ENCODE data around the gene XPOT. TPM values are rescaled to one million over a fixed set of nuclear protein-coding genes. Genes with fewer than 3 reads are reported as not detected.

The XPOT gene
- total RNA-seq, 1 donor from 2014 or later, result 109 TPM

DNA sequence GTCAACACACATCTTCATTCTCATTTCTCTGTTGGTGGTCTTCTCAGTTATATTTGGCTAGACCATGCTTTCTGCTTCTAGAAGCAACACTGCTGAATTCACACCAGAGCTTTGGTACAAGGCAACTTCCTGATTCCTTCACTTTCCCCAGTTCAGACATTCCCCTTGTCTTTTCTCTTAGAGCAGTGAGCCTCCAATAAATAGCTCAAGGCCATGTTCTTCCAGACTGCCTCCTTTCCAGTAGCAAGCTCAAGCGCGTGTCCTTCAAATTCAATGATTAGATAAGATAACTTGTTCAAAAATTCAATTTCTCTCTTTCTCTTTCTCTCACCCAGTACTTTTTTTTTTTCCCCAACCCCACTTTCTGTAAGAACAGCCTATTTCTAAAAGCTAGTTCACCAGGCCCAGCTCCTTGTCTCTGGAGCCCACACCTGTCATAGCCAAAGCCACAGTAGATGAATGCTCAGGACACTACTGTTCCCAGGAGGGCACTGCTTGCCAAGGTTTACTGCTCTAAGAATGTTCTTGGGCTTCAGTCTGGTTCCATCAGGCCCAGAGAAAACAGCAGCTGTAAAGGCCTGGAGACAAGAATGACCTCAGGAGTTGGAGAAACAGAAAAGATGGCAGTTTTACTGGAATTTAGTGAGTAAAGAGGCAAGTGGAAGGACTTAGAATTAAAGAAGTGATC, 65.4 kb downstream of the XPOT start:
- no peaks in the 10 kb centered on the region for H3F3A ChIP-seq (ENCODE audit: low read depth)
- no peak overlapping the region for H3K9ac ChIP-seq
- Mint-ChIP-seq H3K4me3 (no peak overlapping the region), H3K9me3 (no peaks in the 10 kb centered on the region), H3K36me3 (peaks cover 37% of the 10 kb centered on the region), H3K27me3 (ENCODE audit: insufficient read depth, low read depth) (peaks cover 4% of the 10 kb centered on the region), H3K27ac (no peak overlapping the region), H3K4me1 (no peaks in the 10 kb centered on the region)
- H3K9me3 ChIP-seq (ENCODE audit: low read depth), result no peaks in the 10 kb centered on the region
- no peaks in the 10 kb centered on the region for H3K79me2 ChIP-seq (ENCODE audit: low read depth)
- H3K4me1 ChIP-seq, result no peaks in the 10 kb centered on the region
- H3K36me3 ChIP-seq, result peaks cover 33% of the 10 kb centered on the region
- H3K27me3 ChIP-seq, result no peaks in the 10 kb centered on the region
- H3K4me2 ChIP-seq, result no peak overlapping the region
- TF ChIP-seq, protein P1, sequence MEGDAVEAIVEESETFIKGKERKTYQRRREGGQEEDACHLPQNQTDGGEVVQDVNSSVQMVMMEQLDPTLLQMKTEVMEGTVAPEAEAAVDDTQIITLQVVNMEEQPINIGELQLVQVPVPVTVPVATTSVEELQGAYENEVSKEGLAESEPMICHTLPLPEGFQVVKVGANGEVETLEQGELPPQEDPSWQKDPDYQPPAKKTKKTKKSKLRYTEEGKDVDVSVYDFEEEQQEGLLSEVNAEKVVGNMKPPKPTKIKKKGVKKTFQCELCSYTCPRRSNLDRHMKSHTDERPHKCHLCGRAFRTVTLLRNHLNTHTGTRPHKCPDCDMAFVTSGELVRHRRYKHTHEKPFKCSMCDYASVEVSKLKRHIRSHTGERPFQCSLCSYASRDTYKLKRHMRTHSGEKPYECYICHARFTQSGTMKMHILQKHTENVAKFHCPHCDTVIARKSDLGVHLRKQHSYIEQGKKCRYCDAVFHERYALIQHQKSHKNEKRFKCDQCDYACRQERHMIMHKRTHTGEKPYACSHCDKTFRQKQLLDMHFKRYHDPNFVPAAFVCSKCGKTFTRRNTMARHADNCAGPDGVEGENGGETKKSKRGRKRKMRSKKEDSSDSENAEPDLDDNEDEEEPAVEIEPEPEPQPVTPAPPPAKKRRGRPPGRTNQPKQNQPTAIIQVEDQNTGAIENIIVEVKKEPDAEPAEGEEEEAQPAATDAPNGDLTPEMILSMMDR (IDR thresholded peaks at IDR 0.05), result no peak
- TF ChIP-seq EZH2phosphoT487 (IDR thresholded peaks at IDR 0.05), result no peak
- no peak for TF ChIP-seq EZH2 (IDR thresholded peaks at IDR 0.05)
- H2AFZ ChIP-seq (replicated peaks), result no peak overlapping the region
- H4K20me1 ChIP-seq (ENCODE audit: low read depth), result no peaks in the 10 kb centered on the region
- DNase-seq (ENCODE audit: low spot score), result no peak
- H3K4me3 ChIP-seq, result no peak overlapping the region
- no peak overlapping the region for H3K27ac ChIP-seq

DNA sequence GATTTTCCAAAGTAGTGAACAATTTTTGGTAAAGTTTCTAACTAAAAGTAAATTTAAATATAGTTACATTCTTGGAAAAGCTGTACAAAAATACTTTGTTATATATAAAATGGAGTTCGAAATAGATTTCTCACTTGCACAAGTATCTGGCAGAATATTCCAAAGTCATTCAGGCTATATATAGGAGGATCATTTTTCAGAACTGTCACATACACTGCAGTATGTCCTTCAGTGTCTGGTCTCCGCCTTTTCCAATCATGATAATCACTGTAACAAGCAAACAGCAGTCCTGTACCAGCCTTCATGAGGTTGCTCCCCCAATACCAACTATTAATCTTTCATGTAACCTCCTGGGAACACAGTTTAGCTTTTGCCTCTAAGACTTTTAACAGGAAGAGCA, 66.3 kb downstream of the XPOT start:
- Mint-ChIP-seq H3K27ac (no peak overlapping the region), H3K4me1 (no peaks in the 10 kb centered on the region), H3K9me3 (peaks cover 5% of the 10 kb centered on the region), H3K36me3 (peaks cover 43% of the 10 kb centered on the region), H3K27me3 (ENCODE audit: insufficient read depth, low read depth) (peaks cover 4% of the 10 kb centered on the region), H3K4me3 (no peak overlapping the region)
- no peak for DNase-seq (ENCODE audit: low spot score)
- no peak overlapping the region for H3K4me3 ChIP-seq
- TF ChIP-seq EZH2phosphoT487 (IDR thresholded peaks at IDR 0.05) (no peak), EZH2 (IDR thresholded peaks at IDR 0.05) (no peak)
- TF ChIP-seq, protein P1 (IDR thresholded peaks at IDR 0.05), result no peak
- H3K4me2 ChIP-seq, result no peak overlapping the region
- no peaks in the 10 kb centered on the region for H3K4me1 ChIP-seq
- H2AFZ ChIP-seq (replicated peaks), result no peak overlapping the region
- H3K27ac ChIP-seq, result no peak overlapping the region
- no peaks in the 10 kb centered on the region for H3F3A ChIP-seq (ENCODE audit: low read depth)
- H3K9me3 ChIP-seq (ENCODE audit: low read depth), result no peaks in the 10 kb centered on the region
- H4K20me1 ChIP-seq (ENCODE audit: low read depth), result no peaks in the 10 kb centered on the region
- peaks cover 4% of the 10 kb centered on the region for H3K79me2 ChIP-seq (ENCODE audit: low read depth)
- no peaks in the 10 kb centered on the region for H3K27me3 ChIP-seq
- peaks cover 37% of the 10 kb centered on the region for H3K36me3 ChIP-seq
- no peak overlapping the region for H3K9ac ChIP-seq

DNA sequence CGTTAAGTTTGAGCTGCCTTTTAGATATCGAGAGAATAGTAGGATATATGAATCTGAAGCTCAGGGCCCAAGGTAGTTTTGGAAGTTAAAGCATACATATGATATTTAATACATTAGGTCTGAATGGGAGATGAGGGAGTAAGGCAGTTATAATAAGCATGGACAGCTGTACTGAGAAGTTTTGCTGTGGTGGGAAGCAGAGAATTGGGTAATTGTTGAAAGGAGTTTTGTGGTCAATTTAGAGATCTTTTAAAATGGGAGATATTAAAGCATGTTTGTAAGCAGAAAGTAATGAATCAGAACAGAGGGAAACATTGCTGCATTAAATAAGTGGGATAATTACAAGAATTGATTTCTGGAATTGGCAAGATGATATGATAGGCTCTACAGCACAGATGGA, 69.0 kb downstream of the XPOT start:
- no peak overlapping the region for H3K4me2 ChIP-seq
- no peak overlapping the region for H3K4me3 Mint-ChIP-seq
- H3K27me3 Mint-ChIP-seq (ENCODE audit: insufficient read depth, low read depth), result peaks cover 4% of the 10 kb centered on the region
- H4K20me1 ChIP-seq (ENCODE audit: low read depth), result no peaks in the 10 kb centered on the region
- peaks cover 4% of the 10 kb centered on the region for H3K9me3 ChIP-seq (ENCODE audit: low read depth)
- H3K9me3 Mint-ChIP-seq, result peaks cover 22% of the 10 kb centered on the region
- H3K27ac ChIP-seq, result no peak overlapping the region
- no peak overlapping the region for H2AFZ ChIP-seq (replicated peaks)
- no peaks in the 10 kb centered on the region for H3F3A ChIP-seq (ENCODE audit: low read depth)
- TF ChIP-seq, protein P1 (IDR thresholded peaks at IDR 0.05), result no peak
- no peak for TF ChIP-seq EZH2 (IDR thresholded peaks at IDR 0.05)
- no peak for TF ChIP-seq EZH2phosphoT487 (IDR thresholded peaks at IDR 0.05)
- H3K4me1 Mint-ChIP-seq, result no peaks in the 10 kb centered on the region
- H3K79me2 ChIP-seq (ENCODE audit: low read depth), result peaks cover 25% of the 10 kb centered on the region
- peaks cover 38% of the 10 kb centered on the region for H3K36me3 ChIP-seq
- H3K4me1 ChIP-seq, result no peaks in the 10 kb centered on the region
- no peak overlapping the region for H3K9ac ChIP-seq
- no peaks in the 10 kb centered on the region for H3K27me3 ChIP-seq
- H3K36me3 Mint-ChIP-seq, result peaks cover 57% of the 10 kb centered on the region
- H3K27ac Mint-ChIP-seq, result no peak overlapping the region
- H3K4me3 ChIP-seq, result no peak overlapping the region
- no peak for DNase-seq (ENCODE audit: low spot score)

All from neural progenitor cell (in vitro differentiated cells).